Right lobe of liver (tissue), 6 donors: ENCODE measurements around the gene BACH2. TPM values are rescaled to one million over a fixed set of nuclear protein-coding genes. Genes with fewer than 3 reads are reported as not detected.

Source experiments
- ATAC-seq, 4 donors: fragments of 200-7000 bp; cut with Tn5 transposase; one replicate each; pipeline ENCODE4 v1.9.1; 2020; ENCODE audit warnings: mild to moderate bottlenecking in 4 of 4, moderate library complexity in 4 of 4
- DNase-seq, 3 donors: peaks; one replicate each; pipeline ENCODE4 v3.0.0-alpha.2; 2020
- H3K27ac ChIP-seq, 3 donors: fragments of 200-600 bp; one replicate each; pipeline ENCODE4 v1.8.0; 2022
- H3K27me3 ChIP-seq, 2 donors: fragments of 200-600 bp; one replicate each; pipeline ENCODE4 v1.8.0; 2022
- H3K36me3 ChIP-seq, 4 donors: fragments of 200-600 bp; sonication (generic) in 1 of 4; one replicate each; pipeline versions ENCODE4 v1.5.1 to v1.8.0; 2017 to 2022; ENCODE audit warnings: control low read depth in 1 of 4
- H3K4me1 ChIP-seq, 4 donors: fragments of 200-600 bp; sonication (generic) in 1 of 4; one replicate each; pipeline versions ENCODE4 v1.5.1 to v1.8.0; 2017 to 2022; ENCODE audit warnings: control low read depth in 1 of 4
- H3K4me3 ChIP-seq, 3 donors: fragments of 200-600 bp; one replicate each; pipeline ENCODE4 v1.8.0; 2022
- H3K9me3 ChIP-seq, 4 donors: fragments of 200-600 bp; sonication (generic) in 1 of 4; one replicate each; pipeline versions ENCODE4 v1.5.1 to v1.8.0; 2017 to 2022; ENCODE audit warnings: control low read depth in 1 of 4
- POLR2A ChIP-seq: fragments of 450-650 bp; IDR thresholded peaks from one replicate; pipeline ENCODE4 v1.6.1; 2017; ENCODE audit warnings: antibody characterized with exemption, mild to moderate bottlenecking
- WGBS: methylation state at CpG from one replicate; pipeline ENCODE4 v1.1.6; 2018; ENCODE audit warnings: low coverage, low lambda C conversion rate; ENCODE audit not compliant: insufficient coverage; ENCODE audit errors: missing lambda C conversion rate; 5-methylcytosine and 5-hydroxymethylcytosine counted together
- intact Hi-C, 2 donors: fragments of 100-400 bp; cut with DNase I; formaldehyde crosslinking; loops; one replicate each; pipeline versions ENCODE4 v1.11.2 to v1.14.1; 2022
- total RNA-seq, 6 experiments: library from RNA; depleted of rRNA in 2 of 6; stranded (reverse); fragments of >200 nt in 2 of 6; fragmentation: NEBNext Ultra II Directional in 3 of 6; extraction: Animal tissue kit (Norgen Biotek cat#: 25700) in 3 of 6; gene quantifications; one replicate each; pipeline versions ENCODE4 v1.1.0 to v1.2.4, GENCODE V29; 2016 to 2023
- TF ChIP-seq, protein P1 (sequence below), 4 donors: fragments of 200-600 bp in 3 of 4; fragments of 450-650 bp in 1 of 4; IDR thresholded peaks; one replicate each; pipeline versions ENCODE4 v1.5.1 to v1.8.0; 2016 to 2022; ENCODE audit warnings: antibody characterized with exemption in 4 of 4, mild to moderate bottlenecking in 2 of 4
- donor health status: DM: no; HTN: yes; CAD: no.
- donor health status: DM: no; HTN: no; CAD: no.
- donor health status: DM: no; HTN: no; CAD: no.
- donor health status: DM: no; HTN: yes; CAD: no.
- donor health status: DM: no; HTN: yes; CAD: no.

Gene BACH2
- total RNA-seq, 6 experiments from 2014 or later, result 2.6 to 12.6 (median 3.1) TPM

DNA sequence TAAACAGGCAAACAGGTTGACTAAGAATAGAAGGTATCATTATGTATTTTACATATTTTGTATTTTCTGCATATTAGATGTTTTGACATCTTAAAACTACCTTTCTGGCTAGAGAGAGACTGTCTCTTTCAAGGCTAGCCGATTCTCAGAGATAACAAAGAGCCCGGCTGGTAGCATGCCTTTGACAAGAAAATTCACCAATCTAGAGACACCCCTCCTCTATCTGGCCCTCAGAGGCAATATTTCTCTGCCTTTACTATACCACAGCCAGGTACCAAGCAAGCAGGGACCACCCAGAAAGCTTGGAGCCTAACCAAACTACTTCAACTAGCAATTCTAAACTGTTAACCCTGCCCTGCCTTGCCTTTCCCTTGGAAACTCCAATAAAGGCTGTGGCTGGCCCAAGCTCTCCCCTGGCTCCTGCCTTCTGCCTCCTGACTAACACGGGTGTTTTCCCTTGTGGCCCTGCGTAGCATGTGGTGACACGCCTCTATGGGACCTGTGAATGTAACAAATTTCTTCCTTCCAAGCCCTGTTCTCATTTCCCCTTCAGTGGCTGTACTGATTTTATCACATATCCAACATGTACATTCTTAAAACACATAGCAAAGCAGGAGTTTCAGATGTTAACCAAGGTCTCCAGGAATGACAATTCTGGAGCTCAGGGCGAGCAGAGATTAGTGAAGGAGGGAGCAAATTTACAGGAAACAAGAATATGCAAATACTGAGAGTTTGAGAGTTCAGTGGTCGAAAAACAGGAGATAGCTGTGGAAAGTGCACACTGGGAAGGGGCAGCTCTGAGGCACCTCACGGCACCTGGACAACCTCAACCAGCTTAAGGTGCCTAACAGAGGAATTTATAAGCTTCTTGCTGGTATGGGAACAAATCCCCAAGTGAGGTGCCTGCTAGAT, 120.8 kb downstream of the BACH2 start:
- no peak for DNase-seq
- intact Hi-C loops, result no loop called here
- Histone ChIP-seq H3K9me3 (no peaks in the 10 kb centered on the region), H3K4me1 (no peaks in the 10 kb centered on the region), H3K36me3 (no peaks in the 10 kb centered on the region), H3K27ac (no peak overlapping the region), H3K27me3 (no peaks in the 10 kb centered on the region), H3K4me3 (no peak overlapping the region)
- TF ChIP-seq POLR2A, result no peak
- TF ChIP-seq, protein P1, sequence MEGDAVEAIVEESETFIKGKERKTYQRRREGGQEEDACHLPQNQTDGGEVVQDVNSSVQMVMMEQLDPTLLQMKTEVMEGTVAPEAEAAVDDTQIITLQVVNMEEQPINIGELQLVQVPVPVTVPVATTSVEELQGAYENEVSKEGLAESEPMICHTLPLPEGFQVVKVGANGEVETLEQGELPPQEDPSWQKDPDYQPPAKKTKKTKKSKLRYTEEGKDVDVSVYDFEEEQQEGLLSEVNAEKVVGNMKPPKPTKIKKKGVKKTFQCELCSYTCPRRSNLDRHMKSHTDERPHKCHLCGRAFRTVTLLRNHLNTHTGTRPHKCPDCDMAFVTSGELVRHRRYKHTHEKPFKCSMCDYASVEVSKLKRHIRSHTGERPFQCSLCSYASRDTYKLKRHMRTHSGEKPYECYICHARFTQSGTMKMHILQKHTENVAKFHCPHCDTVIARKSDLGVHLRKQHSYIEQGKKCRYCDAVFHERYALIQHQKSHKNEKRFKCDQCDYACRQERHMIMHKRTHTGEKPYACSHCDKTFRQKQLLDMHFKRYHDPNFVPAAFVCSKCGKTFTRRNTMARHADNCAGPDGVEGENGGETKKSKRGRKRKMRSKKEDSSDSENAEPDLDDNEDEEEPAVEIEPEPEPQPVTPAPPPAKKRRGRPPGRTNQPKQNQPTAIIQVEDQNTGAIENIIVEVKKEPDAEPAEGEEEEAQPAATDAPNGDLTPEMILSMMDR (IDR thresholded peaks at IDR 0.05), result no peak
- WGBS, result 82% methylated on average over 8 of the region's 8 CpGs
- peak in 1 of 4 donors; percentile 29 for ATAC-seq

DNA sequence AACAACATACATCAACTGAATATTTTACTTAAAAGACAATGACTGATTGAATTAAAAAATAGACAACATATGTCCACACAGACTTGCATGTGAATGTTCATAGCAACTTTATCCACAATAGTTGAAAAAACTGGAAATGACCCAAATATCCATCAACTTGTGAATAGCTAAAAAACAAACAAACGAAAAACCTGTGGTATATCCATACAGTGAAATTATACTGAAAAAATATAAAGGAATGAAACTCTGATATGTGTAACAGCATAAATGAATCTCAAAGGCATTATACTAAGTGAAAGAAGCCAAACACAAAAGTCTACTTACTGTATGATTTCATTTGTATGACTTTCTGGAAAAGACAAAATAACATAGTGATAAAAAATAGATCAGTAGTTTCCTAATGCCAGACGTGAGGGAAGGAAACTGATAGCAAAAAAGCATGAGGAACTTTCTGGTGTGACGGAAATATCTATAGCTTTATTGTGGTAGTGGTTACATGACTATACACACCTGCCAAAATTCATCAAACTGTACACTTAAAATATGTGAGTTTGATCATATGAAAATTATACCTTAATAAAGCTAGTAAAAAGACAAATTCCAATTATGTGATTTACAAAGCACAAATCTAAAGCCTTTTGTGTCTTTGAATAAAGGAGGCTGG, 123.2 kb downstream of the BACH2 start:
- Histone ChIP-seq H3K36me3 (no peaks in the 10 kb centered on the region), H3K4me3 (no peak overlapping the region), H3K27ac (no peak overlapping the region), H3K4me1 (no peaks in the 10 kb centered on the region), H3K27me3 (no peaks in the 10 kb centered on the region), H3K9me3 (no peaks in the 10 kb centered on the region)
- DNase-seq (no peak), ATAC-seq (no peak)
- intact Hi-C loops, result no loop called here
- TF ChIP-seq, protein P1 (IDR thresholded peaks at IDR 0.05), result no peak
- WGBS, result 47% methylated on average over 3 of the region's 3 CpGs

DNA sequence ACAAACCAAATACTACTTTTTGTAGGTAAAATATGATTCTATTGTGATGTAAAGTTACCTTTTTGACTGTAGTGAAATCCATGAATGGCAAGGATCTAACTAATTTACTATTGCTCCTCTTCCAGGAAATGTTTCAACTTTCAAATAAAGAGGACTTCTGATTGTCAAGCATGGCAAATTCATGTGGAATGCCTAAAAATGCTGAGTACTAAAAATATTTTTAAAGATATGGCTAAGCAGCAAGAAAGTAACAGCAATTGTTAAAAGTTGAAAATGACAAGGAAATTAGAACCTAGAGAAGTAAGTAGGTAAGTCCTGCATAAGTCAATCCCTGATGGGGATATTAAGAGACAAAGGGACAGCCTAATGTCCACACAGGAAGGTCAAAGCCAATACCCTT, 126.0 kb downstream of the BACH2 start:
- Histone ChIP-seq H3K9me3 (no peaks in the 10 kb centered on the region), H3K27ac (no peak overlapping the region), H3K4me1 (peaks cover 0 to 13% (median 0%) of the 10 kb centered on the region in 4 donors), H3K27me3 (no peaks in the 10 kb centered on the region), H3K4me3 (no peak overlapping the region), H3K36me3 (no peaks in the 10 kb centered on the region)
- no peak for DNase-seq
- TF ChIP-seq POLR2A, result no peak
- TF ChIP-seq, protein P1 (IDR thresholded peaks at IDR 0.05), result no peak
- intact Hi-C loops, result no loop called here
- ATAC-seq, result no peak

DNA sequence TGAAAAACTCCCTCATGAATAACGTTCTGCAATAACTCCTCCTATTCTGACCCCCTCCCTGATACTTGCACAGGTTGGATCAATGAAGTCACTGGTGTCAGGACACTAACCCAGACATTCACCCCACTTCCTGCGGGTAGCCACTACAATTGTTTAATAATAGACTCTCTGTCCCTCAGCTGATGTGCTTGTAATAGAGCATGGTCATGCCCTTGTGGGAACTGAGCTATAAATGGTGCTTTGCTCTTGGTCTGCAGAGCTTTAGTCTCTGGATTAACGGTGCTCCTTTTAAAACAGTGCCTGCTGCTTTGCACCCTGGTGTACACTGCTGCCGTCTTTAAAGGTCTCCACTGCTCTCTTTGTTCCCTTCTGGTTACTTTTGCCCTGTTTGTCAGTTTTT, 127.3 kb downstream of the BACH2 start:
- ATAC-seq (peak in 2 of 4 donors; percentile 16 to 30), DNase-seq (no peak)
- Histone ChIP-seq H3K9me3 (no peaks in the 10 kb centered on the region), H3K36me3 (no peaks in the 10 kb centered on the region), H3K4me1 (peaks cover 0 to 13% (median 0%) of the 10 kb centered on the region in 4 donors), H3K27ac (no peak overlapping the region), H3K4me3 (no peak overlapping the region), H3K27me3 (no peaks in the 10 kb centered on the region)
- no peak for TF ChIP-seq POLR2A
- TF ChIP-seq, protein P1 (IDR thresholded peaks at IDR 0.05), result no peak
- 69% methylated on average over 3 of the region's 4 CpGs for WGBS
- intact Hi-C loops, result no loop called here
